H54 (cell line): ENCODE data around the gene UNC5CL.

Source experiments
- DNase-seq: peaks from one replicate; pipeline ENCODE4 v3.0.0; 2011; ENCODE audit warnings: low spot score, mixed read lengths; ENCODE audit not compliant: insufficient read length
- FAIRE-seq: peaks from 3 replicates; lab custom pipeline; 2011; peaks lifted over from hg19 to GRCh38; lab: Jason Lieb, UNC
- POLR2A ChIP-seq: IDR thresholded peaks from 2 replicates; pipeline ENCODE4 v1.6.1; 2011; ENCODE audit warnings: low read depth, mild to moderate bottlenecking, low read length

The UNC5CL gene

GRCh38 chr6:41054511-41054910 is 15.5 kb upstream of the UNC5CL start:
- no peak for TF ChIP-seq POLR2A
- DNase-seq, result no peak
- FAIRE-seq, result no peak

- FAIRE-seq (no peak), DNase-seq (no peak)
- no peak for TF ChIP-seq POLR2A
These were observed 14.0 kb upstream of the UNC5CL start, which contains the start of gene APOBEC2 for GRCh38 chr6:41053041-41053440. TSS of gene APOBEC2 (plus strand) at chr6:41053202. CDS start at chr6:41053348, 146 bp downstream.

GRCh38 chr6:41051873-41052272 is 12.9 kb upstream of the UNC5CL start:
- FAIRE-seq (no peak), DNase-seq (no peak)
- TF ChIP-seq POLR2A, result no peak

- FAIRE-seq (no peak), DNase-seq (no peak)
- TF ChIP-seq POLR2A, result no peak
These were observed 11.5 kb upstream of the UNC5CL start for GRCh38 chr6:41050536-41050935.

GRCh38 chr6:41049955-41050354 is 10.9 kb upstream of the UNC5CL start:
- DNase-seq (no peak), FAIRE-seq (no peak)
- TF ChIP-seq POLR2A, result no peak

GRCh38 chr6:41049521-41049920 is 10.5 kb upstream of the UNC5CL start:
- FAIRE-seq (no peak), DNase-seq (no peak)
- TF ChIP-seq POLR2A, result no peak

GRCh38 chr6:41047745-41048732 is 9.0 kb upstream of the UNC5CL start:
- TF ChIP-seq POLR2A, result no peak
- FAIRE-seq (no peak), DNase-seq (no peak)

GRCh38 chr6:41047306-41047705 is 8.3 kb upstream of the UNC5CL start:
- DNase-seq (no peak), FAIRE-seq (no peak)
- no peak for TF ChIP-seq POLR2A

GRCh38 chr6:41046084-41046483 is 7.1 kb upstream of the UNC5CL start:
- DNase-seq (no peak), FAIRE-seq (no peak)
- TF ChIP-seq POLR2A, result no peak

- no peak for TF ChIP-seq POLR2A
These were observed 6.6 kb upstream of the UNC5CL start for GRCh38 chr6:41045664-41046063.

GRCh38 chr6:41043151-41043550 is 4.1 kb upstream of the UNC5CL start:
- no peak for TF ChIP-seq POLR2A
- DNase-seq, result no peak
- no peak for FAIRE-seq

More at GRCh38 chr6:41045664-41046063, 6.6 kb upstream of the UNC5CL start:
- FAIRE-seq (no peak), DNase-seq (no peak)

- DNase-seq (no peak), FAIRE-seq (no peak)
- no peak for TF ChIP-seq POLR2A
These were observed 3.4 kb upstream of the UNC5CL start, which contains the start of gene TSPO2 for GRCh38 chr6:41042226-41043055. TSS of gene TSPO2 (plus strand) at chr6:41042467. CDS start at chr6:41042986, 519 bp downstream.

GRCh38 chr6:41040940-41041536 is 2.0 kb upstream of the UNC5CL start:
- FAIRE-seq, result no peak
- DNase-seq, result no peak
- TF ChIP-seq POLR2A, result no peak
